Jurkat, Clone E6-1 (cell line): Measurements from ENCODE around the gene ITPR1.

Source experiments
- DNase-seq: peaks from one replicate; pipeline ENCODE4 v3.0.0-alpha.2; 2011; ENCODE audit warnings: low read depth, low spot score
- H3K4me3 ChIP-seq: 2 replicates; pipeline ENCODE4 v1.5.1; 2011; ENCODE audit warnings: mild to moderate bottlenecking, low read length, control low read depth, moderate library complexity

The ITPR1 gene

GRCh38 chr3:4551794-4552442 lies 58.8 kb downstream of the ITPR1 start:
- no peak overlapping the region for H3K4me3 ChIP-seq

GRCh38 chr3:4552811-4553210 lies 59.7 kb downstream of the ITPR1 start:
- no peak for DNase-seq
- H3K4me3 ChIP-seq = no peak overlapping the region

More at GRCh38 chr3:4551794-4552442, 58.8 kb downstream of the ITPR1 start:
- no peak for DNase-seq

- no peak overlapping the region for H3K4me3 ChIP-seq
- DNase-seq = no peak
These were observed 68.5 kb downstream of the ITPR1 start for GRCh38 chr3:4561661-4562060.

GRCh38 chr3:4562595-4562994 lies 69.4 kb downstream of the ITPR1 start:
- no peak for DNase-seq
- H3K4me3 ChIP-seq = no peak overlapping the region

- no peak for DNase-seq
- no peak overlapping the region for H3K4me3 ChIP-seq
These were observed 71.1 kb downstream of the ITPR1 start for GRCh38 chr3:4564270-4564669.

- DNase-seq = no peak
- H3K4me3 ChIP-seq = no peak overlapping the region
These were observed 71.9 kb downstream of the ITPR1 start for GRCh38 chr3:4564928-4565586.

- DNase-seq = no peak
- no peak overlapping the region for H3K4me3 ChIP-seq
These were observed 72.8 kb downstream of the ITPR1 start for GRCh38 chr3:4565809-4566501.

- no peak overlapping the region for H3K4me3 ChIP-seq
- DNase-seq = no peak
These were observed 75.7 kb downstream of the ITPR1 start for GRCh38 chr3:4568841-4569240.

- DNase-seq = peak; percentile 8
These were observed 77.9 kb downstream of the ITPR1 start for GRCh38 chr3:4570840-4571621.

GRCh38 chr3:4571690-4572334 lies 78.7 kb downstream of the ITPR1 start:
- H3K4me3 ChIP-seq = no peak overlapping the region
- DNase-seq = peak; percentile 18

More at GRCh38 chr3:4570840-4571621, 77.9 kb downstream of the ITPR1 start:
- no peak overlapping the region for H3K4me3 ChIP-seq

GRCh38 chr3:4573153-4573552 lies 80.0 kb downstream of the ITPR1 start:
- DNase-seq = no peak
- no peak overlapping the region for H3K4me3 ChIP-seq

GRCh38 chr3:4574426-4574965 lies 81.3 kb downstream of the ITPR1 start:
- no peak for DNase-seq
- no peak overlapping the region for H3K4me3 ChIP-seq

GRCh38 chr3:4575381-4575780 lies 82.2 kb downstream of the ITPR1 start:
- H3K4me3 ChIP-seq = no peak overlapping the region
- no peak for DNase-seq

- DNase-seq = no peak
- H3K4me3 ChIP-seq = no peak overlapping the region
These were observed 84.6 kb downstream of the ITPR1 start for GRCh38 chr3:4577721-4578120.

- DNase-seq = no peak
- H3K4me3 ChIP-seq = no peak overlapping the region
These were observed 87.4 kb downstream of the ITPR1 start for GRCh38 chr3:4580346-4581123.

- no peak for DNase-seq
- H3K4me3 ChIP-seq = no peak overlapping the region
These were observed 87.9 kb downstream of the ITPR1 start for GRCh38 chr3:4581124-4581424.

GRCh38 chr3:4581498-4581897 lies 88.3 kb downstream of the ITPR1 start:
- H3K4me3 ChIP-seq = no peak overlapping the region

GRCh38 chr3:4581920-4582611 lies 88.9 kb downstream of the ITPR1 start:
- H3K4me3 ChIP-seq = no peak overlapping the region
- no peak for DNase-seq

More at GRCh38 chr3:4581498-4581897, 88.3 kb downstream of the ITPR1 start:
- no peak for DNase-seq
